CD4-positive, alpha-beta T cell treated with Interferon alpha-2 for 1 hour (primary cell): ENCODE results near the gene RABGAP1L.

Experiments used
- DNase-seq, 2 donors: peaks; one replicate each; pipeline ENCODE4 v3.0.0-alpha.2; 2020 to 2022

Gene RABGAP1L

DNA sequence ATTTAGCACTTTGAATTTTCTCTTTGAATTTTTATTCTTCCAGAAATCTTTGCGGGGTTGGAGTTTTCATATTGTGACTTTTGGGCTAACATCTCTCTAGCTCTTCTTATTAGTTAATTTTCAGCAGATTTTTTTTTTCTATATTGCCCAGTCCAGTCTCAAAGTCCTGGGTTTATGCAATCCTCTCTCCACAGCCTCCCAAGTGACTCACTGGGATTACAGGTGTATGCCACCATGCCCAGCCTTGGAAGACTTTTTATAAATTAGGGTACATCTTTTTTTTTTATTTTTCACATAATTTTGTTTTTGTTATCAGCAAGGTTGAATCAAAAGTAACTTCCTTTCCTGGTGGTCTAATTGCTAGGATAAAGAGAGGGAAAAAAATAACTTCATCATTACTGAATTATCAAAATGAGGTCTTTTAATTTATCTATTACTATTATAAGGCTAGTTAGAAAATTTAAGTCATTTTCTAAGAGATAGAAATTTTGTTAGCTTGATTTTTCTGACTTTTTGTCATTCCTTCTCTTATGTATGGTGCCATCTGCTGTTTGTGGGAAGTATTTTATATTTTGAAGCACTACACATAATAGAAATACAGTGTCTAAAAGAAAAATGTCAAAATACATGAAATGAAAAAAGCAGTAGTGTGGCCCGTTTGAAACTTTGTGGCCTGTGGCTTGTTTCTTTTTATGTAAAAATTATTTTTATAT, 567.0 kb downstream of the RABGAP1L start:
- DNase-seq, result peak in 1 of 2 donors; percentile 9

DNA sequence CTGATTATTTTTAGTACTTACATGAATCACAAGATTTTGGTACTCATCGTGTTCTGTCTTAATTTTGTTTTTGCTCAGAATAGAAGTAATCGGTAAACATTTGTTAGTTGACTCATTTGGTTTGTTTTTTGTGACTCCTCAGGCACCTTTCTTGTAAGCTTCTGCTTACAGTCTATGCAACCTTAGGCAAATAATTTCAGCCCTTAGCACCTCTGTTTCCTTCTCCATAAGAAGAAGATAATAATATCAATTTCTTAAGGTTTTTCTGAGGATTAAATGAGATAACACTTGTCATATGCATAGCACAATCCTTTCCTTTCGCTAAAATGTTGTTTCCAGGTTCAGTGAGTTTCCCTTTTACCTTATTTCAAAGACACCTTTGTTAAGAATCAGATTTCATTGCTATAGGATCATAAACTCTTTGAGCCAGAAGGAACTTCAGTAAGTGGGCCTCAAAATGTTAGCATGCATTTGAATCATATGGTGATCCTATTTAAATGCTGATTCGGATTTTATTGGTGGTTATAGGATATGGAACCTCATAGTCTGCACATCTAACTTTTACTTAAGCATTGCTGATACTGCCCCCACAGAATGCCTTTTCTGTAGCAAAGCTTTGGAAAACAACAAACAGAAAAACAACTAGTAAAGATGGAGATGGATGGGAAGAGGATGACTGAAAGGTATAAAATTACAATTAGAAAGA, 567.7 kb downstream of the RABGAP1L start:
- DNase-seq, result no peak

DNA sequence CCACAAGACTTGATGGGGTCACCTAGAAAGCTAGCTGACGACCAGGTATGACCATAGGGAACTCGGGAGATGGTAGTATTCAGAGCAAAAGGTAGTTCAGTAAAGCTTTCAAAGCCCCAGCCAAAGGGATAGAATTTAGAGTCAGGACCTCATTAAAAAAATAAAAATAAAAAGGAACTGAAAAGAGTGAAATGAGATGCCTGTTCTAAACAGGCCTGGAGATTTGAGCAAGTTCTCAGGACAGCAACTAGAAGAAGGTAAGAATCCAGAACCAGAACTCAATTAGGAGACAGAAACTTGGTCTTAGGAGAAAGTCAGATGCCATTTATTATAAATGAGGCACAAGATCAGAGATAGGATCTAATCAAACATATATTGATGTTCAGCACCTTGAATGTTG, 575.0 kb downstream of the RABGAP1L start:
- DNase-seq, result no peak

DNA sequence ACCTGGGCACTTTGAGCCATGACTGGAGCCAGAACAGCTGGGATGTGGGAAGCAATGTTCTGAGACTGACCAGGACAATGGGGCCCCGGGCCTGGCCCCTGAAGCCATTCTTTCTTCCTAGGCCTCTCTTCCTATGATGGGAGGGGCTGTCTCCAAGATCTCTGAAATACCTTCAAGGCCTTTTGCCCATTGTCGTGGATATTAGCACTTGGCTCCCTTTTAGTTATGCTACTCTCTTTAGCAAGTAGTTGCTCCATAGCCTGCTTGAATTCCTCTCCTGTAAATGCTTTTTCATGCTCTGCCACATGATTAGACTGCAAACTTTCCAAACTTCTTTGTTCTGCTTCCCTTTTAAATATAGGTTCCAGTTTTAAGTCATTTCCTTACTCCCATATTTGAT, 577.5 kb downstream of the RABGAP1L start:
- no peak for DNase-seq

DNA sequence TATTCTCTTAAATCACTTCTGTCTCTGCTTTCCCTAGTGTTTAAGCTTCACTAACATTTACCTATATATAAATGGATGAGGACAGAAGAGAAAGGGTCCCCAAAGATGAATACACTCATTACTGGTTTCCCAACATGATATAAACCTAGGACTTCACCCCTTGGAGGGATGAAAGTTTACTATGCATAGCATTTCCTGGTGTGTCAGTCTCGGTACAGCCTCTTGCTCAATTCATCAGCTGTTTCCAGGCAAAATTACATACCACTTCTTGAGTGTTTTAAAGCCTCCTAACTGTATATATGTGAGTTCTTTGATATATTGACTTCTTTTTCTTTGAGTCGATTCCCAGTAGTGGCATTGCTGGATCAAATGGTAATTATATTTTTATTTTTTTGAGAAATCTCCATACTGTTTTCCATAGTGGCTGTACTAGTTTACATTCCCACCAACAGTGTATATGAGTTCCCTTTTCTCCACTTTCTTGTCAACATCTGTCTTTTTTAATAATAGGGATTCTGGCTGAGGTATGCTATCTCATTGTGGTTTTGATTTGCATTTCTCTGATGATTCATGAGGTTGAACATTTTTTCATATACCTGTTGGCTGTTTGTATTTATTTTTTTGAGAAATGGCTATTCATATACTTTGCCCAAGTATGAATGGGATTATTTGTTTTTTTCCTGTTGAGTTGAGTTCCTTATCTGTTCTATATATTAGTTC, 581.1 kb downstream of the RABGAP1L start:
- DNase-seq, result no peak

DNA sequence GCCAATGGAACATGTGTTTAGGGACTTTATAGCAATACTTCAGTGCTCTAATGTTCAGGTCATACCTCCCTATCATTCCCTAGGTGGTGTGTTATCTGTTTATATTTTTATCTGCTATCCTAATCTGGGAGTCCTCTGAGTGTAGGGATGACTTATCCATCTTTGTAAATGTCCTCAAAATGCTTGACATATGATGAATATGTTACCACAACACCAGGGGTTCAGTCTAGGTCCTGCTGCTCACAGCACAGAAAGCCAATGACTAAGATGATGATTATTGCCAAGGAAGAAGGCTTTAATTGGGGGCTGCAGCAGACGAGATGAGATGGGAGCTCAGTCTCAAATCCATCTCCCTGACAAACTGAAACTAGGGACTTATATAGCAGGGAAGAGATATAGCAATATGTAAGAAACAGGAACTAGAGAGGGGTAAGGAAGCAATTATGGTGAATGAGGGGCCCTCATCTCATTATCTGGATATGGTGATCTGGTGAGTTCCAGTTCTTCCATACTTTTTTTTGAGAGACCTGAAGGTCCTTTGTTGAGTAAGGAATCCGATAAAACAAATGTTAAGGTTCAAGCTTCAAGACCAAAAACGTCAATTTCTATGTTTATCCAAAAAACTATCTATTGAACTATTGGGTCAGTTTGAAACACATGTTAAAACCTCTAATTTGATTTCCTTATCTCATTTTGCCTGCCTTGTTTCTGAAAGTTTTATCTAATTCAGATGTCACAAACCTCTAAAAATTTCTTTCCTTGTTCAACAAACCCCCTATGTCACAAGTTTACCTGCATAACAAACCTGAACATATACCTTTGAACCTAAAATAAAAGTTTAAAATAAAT, 583.7 kb downstream of the RABGAP1L start:
- DNase-seq, result no peak

DNA sequence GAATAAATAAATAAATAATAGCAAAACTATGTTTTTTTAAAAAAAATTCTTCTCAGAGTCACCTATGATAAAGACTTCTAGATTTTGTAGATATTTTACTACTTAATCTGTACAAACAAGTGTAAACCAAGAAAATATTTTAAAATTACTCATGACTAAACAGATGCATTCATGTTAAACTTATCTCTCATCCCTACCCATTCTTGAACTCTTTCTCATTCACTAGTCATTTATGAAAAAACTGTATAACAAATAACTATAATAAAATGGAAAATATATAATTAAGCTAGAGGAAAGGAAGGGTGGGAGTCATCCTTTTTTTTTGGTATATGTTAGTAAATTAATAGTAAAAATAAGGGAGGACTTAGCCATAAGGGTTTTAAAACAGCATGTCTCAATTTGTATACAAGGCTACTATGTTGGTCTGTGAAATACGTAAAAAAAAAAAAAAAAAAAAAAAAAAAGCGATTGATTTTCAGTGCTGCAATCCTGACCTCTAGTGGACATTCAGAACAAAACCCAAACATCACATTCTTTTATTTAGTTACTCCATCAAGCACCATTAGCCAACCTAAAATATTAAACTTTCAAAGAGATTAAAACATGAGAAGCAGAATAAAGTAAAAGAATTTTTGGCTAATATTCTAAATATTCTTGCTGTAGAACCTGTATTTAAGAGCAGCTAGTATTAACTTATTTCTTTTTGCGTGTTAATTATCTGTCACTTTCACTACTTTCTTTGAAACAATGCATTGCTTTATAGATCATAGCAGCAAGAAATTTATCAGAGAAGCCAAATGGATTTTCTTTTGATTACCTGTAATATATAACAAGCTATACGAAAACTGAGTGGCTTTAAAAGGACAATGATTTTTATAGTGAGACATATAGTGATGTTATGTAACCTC, 584.6 kb downstream of the RABGAP1L start:
- peak in 1 of 2 donors; percentile 57 for DNase-seq

DNA sequence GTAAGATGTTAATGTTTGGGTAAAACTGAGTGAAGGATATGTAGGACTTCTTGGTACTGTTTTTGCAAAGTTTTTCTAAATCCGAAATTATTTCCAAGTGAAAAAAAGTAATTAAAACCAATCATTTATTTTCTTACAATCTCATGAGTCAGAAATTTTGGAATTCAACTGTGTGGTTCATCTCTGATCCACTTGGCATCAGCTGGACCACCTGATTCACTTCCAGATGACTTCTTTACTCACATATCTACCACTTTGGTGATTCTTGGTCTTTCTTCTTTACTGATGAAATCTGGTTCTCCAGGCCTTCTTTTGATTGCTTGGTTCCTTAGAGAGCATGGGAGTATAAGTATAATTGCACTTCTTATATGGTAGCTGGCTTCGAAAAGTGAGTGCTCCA, 585.6 kb downstream of the RABGAP1L start:
- no peak for DNase-seq

DNA sequence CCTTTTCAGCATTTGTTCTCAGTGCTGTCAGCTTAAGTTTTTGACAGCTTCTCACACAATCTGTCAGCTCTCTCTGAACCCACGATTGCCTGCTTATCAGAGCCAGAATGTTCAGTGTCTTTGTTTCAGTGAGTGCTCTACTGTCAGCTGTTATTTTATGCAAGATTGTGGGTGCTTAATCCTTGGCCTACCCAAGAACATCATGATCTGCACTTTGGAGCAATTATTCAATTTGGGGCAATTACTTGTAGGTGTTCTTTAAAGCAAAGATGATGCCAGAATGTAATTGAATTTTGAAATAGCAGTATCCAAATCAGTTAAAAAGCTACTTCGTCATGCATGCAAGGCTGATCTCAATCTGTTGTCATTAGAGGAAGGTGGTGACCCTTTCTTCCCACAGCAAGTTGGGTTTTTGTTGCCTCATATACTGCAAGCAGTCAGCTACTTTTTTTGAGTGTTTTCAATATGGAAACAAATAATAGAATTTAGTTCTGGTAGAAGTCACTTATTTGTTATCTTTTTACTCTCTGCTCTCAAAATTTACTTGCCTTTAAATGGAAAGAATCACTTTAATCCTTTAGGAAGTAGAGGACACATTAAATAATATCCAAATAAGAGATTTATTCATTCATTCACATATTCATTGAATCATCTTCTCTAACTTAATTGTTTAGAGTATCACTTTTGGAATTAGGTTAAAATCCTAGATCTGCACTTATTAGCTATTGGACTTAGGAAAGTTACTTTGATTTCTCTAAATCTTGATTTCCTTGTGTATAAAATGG, 586.9 kb downstream of the RABGAP1L start:
- DNase-seq, result no peak

DNA sequence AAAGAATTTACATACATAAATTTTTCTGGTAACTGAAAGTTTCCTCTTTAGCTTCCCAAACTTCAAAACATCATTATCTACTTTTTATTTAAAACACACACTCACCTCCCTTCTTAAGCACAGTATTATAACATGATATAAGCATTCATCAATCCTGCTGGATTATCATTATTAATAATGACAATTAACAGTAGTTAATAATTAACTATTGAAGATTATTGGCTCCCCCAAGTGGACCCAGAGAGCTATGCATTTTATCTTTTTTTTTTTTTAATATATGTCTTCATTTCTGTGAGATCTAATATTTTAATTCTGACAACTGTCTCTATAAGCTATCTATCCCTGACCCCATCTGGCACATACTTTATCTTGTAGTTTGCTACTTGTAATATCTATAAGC, 588.3 kb downstream of the RABGAP1L start:
- DNase-seq, result no peak

DNA sequence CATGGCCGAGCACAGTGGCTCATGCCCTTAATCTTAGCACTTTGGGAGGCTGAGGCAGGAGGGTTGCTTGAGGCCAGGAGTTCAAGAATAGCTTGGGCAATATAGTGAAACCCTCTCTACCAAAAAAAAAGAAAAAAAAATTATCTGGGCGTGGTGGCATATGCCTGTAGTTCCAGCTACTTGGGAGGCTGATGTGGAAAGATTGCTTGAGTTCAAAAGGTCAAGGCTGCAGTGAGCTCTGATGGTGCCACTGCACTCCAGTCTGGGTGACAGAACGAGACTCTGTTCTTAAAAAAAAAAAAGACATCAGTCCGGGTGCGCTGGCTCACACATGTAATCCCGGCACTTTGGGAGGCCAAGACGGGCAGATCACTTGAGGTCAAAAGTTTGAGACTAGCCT, 589.3 kb downstream of the RABGAP1L start:
- no peak for DNase-seq

DNA sequence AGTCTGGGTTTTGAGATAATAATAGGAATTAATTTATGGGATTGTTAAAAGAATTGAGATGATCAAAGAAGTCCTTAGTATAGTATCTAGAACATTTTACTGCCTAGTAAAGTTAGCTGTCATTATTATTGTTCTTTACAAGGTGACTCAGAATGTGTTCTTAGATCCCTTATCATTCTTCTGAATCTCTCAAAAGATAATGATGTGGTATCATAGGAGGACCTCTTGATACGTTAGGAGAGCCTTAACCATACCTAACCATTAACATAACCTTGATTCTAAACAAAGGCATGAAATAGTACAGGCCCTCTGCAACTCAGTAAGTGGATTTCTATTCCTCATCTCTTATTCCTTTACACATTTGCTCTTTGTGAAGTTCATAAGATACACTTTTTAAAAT, 593.8 kb downstream of the RABGAP1L start:
- no peak for DNase-seq

DNA sequence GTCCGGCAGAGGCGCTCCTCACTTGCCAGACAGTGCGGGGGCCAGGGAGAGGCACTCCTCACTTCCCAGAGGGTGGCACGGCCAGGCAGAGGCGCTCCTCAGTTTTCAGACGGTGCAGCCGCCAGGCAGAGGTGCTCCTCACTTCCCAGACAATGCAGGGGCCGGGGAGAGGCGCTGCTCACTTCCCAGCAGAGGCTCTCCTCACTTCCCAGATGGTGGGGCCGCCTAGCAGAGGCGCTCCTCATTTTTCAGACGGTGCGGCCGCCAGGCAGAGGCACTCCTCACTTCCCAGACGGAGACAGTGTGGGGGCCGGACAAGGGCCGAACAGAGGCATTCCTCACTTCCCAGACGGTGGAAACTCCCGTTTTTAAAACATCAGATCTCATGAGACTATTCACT, 602.0 kb downstream of the RABGAP1L start:
- DNase-seq, result no peak

DNA sequence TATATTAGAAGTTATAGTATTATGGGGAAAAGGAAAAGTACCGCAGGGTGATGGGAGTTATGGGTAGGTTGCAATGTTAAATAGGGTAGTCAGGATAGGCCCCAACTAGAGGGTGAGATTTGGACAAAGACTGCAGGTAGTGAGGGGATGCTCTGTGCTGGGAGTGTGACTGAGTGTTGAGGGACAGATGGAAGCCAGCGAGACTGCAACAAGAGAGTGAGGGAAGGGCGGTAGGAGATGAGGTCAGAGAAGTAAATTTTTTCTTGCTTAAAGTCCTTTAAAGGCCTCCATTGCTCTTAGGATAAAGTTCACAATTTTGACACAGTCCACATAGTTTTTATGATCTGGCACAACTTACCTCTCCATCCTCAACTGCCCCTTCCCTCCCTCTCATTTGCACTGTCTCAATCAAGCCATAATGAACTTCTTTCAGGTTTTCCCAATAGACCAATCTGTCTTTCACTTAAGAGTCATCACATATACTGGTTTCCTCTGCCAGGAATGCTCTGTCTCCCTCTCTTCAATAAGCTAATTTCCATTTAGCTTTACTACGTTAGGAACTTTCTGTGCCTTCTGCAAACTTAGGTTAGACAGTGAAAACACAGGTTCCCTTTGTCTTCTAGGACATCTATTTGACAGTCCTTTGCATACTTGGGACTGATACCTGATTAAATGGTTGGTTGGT, 602.7 kb downstream of the RABGAP1L start:
- DNase-seq, result no peak

DNA sequence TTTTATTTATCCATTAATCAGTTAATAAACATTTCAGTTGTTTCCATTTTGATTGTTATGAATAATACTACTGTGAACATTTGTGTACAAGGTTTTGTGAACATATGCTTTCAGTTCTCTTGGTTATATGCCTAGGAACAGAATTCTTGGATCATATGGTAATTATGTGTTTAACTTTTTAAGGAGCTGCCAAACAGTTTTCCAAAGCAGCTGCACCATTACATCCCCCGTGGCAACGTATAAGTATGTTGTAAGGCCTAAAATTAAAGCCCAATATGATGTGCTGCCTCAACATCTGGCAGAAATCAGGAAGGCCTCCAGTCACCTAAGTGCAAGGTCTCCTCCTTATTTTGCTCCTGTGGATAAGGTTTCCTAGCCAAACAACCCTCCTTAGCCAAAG, 604.9 kb downstream of the RABGAP1L start:
- no peak for DNase-seq

DNA sequence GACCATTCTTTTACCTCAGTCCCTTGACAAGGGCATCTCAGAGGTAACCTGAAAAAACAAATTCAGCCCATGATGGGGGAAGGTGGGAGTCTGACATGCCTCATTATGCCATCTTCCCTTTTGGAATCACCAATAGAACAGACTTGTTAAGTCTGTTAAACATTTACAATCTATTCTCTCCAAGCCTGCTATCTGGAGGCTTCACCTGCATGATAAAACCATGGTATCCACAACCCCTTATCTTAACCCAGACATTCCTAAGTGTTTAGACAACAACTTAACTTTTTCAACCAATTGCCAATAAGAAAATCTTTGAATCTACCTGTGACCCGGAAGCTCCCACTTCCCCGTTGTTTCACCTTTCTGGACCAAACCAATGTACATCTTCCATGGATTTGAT, 607.4 kb downstream of the RABGAP1L start:
- DNase-seq, result no peak

DNA sequence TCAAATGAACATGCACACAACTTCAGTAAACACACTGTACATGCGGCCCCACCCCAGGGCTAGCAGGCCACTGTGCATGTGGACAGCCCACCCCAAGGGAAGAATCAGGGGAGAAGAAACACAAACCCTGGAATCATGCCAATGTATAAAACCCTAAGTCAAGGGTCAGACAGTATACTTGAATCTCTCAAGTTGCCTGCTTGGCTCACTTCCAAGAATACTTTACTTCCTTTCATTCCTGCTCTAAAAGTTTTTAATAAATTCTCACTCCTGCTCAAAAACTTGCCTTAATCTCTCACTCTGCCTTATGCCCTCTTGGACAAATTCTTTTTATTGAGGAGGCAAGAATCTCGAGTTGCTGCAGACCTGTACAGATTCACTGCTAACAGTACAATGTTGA, 609.2 kb downstream of the RABGAP1L start:
- no peak for DNase-seq

DNA sequence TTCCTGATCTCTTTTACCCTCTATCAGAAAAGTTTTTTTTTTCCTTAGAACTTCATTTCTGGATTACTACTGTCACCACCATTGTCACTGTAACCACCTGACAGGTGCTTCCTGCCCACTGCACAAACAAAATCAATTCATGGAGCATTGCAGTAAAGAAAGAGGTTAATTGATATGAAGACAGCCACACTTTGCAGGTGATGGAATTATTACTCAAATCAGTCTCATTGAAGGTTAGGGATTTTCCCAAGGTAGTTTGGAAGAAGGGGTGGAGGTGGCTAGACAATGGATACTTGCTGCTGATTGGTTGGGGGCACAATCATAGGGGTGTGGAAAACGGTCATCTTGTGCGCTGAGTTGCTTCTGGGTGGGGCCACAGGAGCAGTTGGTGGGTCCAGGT, 609.6 kb downstream of the RABGAP1L start:
- no peak for DNase-seq

DNA sequence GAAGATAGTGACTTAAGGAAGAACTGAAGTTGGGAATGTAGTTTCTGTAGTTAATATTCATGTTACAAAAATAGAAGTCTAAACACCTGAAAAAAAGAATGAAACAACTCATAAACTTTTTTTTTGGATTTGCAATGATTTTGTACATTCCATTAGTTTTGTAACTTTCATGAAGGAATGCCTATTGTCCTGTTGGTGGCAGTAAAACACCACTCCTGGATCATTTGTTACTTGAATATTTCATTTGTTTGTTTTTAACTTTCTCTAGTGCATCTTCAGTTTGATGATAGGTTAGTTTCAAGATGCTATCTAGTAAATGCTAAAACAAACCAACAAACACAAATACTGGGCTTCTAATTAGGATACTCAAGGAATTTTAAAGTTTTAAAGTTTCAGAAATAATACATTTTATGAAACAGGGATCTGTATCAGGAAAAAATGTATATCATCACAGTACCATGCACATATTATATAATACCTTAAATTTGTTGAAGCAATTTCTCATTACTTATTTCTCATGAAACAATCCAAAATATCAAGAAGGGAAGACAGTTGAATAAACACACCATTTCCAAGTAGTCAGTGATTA, 610.7 kb downstream of the RABGAP1L start:
- DNase-seq, result peak; percentile 12 to 69

DNA sequence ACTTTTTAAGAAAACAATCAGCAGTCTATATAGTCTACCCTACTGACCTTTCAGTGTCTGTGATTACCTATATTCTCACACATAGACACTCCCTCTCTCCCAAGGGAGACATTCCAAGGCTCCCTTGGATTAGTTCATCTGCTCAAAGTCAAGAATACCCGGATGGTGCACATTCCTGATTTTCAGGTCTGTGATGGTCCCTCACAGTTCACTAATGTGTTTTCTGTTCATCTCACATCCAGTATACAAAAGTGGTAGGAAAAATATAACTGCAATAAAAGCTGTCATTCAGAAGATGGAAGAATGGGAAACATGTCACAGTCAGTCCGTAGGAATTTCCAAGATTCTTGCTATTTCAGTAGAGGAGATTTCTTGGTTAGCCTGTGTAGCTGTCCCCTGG, 616.3 kb downstream of the RABGAP1L start:
- no peak for DNase-seq
